Measurements from ENCODE around the gene MXI1. TPM values are rescaled to one million over a fixed set of nuclear protein-coding genes. Genes with fewer than 3 reads are reported as not detected.

The MXI1 gene
- total RNA-seq, 2 experiments from 2014 or later = 11.7 to 22.3 TPM

DNA sequence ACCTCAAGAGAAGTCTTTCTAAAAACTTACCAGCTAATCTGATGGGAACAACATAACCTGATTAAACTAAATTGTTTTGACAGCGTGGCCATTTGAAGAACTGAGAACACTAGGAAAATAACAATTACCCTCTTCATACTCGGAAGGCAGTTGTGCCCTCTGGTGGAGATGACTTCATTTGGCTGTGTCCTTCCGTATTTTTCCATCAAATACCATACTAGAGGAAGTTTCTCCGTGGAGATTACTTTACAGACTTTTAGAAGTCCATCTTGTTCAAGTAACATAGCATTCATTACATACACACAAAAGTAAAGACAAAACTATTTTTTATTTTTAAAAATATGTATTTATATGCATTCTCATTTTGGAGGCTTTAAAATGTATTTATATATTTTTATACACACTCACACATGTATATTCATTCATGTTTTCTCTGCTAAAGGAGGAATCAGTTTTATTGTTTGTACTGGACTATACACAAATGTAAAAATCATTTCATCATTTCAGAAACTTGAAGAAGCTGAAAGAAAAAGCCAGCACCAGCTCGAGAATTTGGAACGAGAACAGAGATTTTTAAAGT lies 72.1 kb downstream of the MXI1 start:
- Histone ChIP-seq H3K4me3 (ENCODE audit: low read depth, low read length, poor library complexity, severe bottlenecking) (peak overlapping the region; percentile 7), H4K20me1 (ENCODE audit: insufficient read depth, low read length) (no peaks in the 10 kb centered on the region), H2AFZ (ENCODE audit: low read length) (peak overlapping the region; percentile 63), H3K36me3 (ENCODE audit: insufficient read depth, low read length) (peaks cover 2% of the 10 kb centered on the region; the same call in 1 of the 2 replicates), H3K27ac (ENCODE audit: low read depth, low read length, poor library complexity, severe bottlenecking) (no peak overlapping the region), H3K9me2 (ENCODE audit: insufficient read depth, low read length) (no peaks in the 10 kb centered on the region), H3K9me3 (ENCODE audit: low read length) (no peaks in the 10 kb centered on the region), H3K79me2 (ENCODE audit: insufficient read depth, low read depth, low read length) (no peaks in the 10 kb centered on the region), H3K4me2 (ENCODE audit: low read length) (peak overlapping the region; percentile 53), H3K4me1 (ENCODE audit: insufficient read depth, low read length, poor library complexity, severe bottlenecking) (peaks cover 21% of the 10 kb centered on the region)
- CTCF ChIA-PET (ENCODE audit: unreplicated experiment) = interaction anchor here (0.9 to 1.1 kb wide), 2 partner anchors 70 to 142 kb away, joined by 3 to 4 read pairs; no protein-coding TSS in a partner anchor
- POLR2A ChIA-PET = interaction anchor here (0.7 to 2.5 kb wide), 7 partner anchors 9 to 309 kb away, joined by 3 to 13 read pairs (median 3); partner anchors contain the start of gene SMNDC1
- DNase-seq (ENCODE audit: low spot score) = peak; percentile 73
- TF ChIP-seq, protein P1, sequence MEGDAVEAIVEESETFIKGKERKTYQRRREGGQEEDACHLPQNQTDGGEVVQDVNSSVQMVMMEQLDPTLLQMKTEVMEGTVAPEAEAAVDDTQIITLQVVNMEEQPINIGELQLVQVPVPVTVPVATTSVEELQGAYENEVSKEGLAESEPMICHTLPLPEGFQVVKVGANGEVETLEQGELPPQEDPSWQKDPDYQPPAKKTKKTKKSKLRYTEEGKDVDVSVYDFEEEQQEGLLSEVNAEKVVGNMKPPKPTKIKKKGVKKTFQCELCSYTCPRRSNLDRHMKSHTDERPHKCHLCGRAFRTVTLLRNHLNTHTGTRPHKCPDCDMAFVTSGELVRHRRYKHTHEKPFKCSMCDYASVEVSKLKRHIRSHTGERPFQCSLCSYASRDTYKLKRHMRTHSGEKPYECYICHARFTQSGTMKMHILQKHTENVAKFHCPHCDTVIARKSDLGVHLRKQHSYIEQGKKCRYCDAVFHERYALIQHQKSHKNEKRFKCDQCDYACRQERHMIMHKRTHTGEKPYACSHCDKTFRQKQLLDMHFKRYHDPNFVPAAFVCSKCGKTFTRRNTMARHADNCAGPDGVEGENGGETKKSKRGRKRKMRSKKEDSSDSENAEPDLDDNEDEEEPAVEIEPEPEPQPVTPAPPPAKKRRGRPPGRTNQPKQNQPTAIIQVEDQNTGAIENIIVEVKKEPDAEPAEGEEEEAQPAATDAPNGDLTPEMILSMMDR (conservative IDR thresholded peaks at IDR 0.05; ENCODE audit: low read length) = peak; percentile 98
- TF ChIP-seq EZH2phosphoT487 (IDR thresholded peaks at IDR 0.05; ENCODE audit: borderline replicate concordance, low read depth, low read length) = no peak
- intact Hi-C loops (cut with micrococcal nuclease; ENCODE audit: unreplicated experiment) = loop anchor here (1.0 to 2.0 kb wide), 3 partner anchors 73 to 395 kb away; partner anchors contain the start of gene MXI1
- no TSS peak for BruUV-seq (replicated peaks)

DNA sequence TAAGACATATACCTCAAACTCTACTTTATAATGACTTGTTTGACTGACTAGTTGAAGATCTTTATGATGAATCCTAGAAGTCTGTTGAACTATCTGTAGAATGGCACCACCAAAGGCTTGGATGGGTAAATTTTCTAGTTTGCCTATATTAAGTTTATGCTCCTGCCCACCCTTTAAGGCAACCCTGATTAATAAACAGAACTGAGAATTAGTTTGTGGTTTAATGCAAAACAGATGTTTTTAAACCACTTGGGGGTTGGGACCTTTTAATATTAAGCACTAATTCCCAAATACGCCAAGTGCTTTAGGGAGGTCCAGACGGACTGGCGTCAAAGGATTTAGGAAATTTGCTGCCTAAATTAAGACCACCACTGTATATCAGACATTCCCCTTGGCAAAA lies 76.9 kb downstream of the MXI1 start:
- BruUV-seq (replicated peaks) = no TSS peak
- Histone ChIP-seq H3K79me2 (ENCODE audit: insufficient read depth, low read depth, low read length) (no peaks in the 10 kb centered on the region), H3K9me3 (ENCODE audit: low read length) (no peaks in the 10 kb centered on the region), H4K20me1 (ENCODE audit: insufficient read depth, low read length) (no peaks in the 10 kb centered on the region), H3K27ac (ENCODE audit: low read depth, low read length, poor library complexity, severe bottlenecking) (no peak overlapping the region), H3K4me1 (ENCODE audit: insufficient read depth, low read length, poor library complexity, severe bottlenecking) (peaks cover 4% of the 10 kb centered on the region), H3K4me3 (ENCODE audit: low read depth, low read length, poor library complexity, severe bottlenecking) (no peak overlapping the region), H3K36me3 (ENCODE audit: insufficient read depth, low read length) (peaks cover 47% of the 10 kb centered on the region), H3K4me2 (ENCODE audit: low read length) (no peak overlapping the region), H2AFZ (ENCODE audit: low read length) (no peak overlapping the region), H3K9me2 (ENCODE audit: insufficient read depth, low read length) (no peaks in the 10 kb centered on the region)
- CTCF ChIA-PET (ENCODE audit: unreplicated experiment) = no interaction called here
- intact Hi-C loops (cut with micrococcal nuclease; ENCODE audit: unreplicated experiment) = no loop called here
- no peak for DNase-seq (ENCODE audit: low spot score)
- POLR2A ChIA-PET = interaction anchor here (0.6 to 1.4 kb wide), 3 partner anchors 17 to 592 kb away, joined by 3 to 7 read pairs (median 3); partner anchors contain the start of gene MXI1
- TF ChIP-seq, protein P1 (conservative IDR thresholded peaks at IDR 0.05; ENCODE audit: low read length) = no peak
- TF ChIP-seq EZH2phosphoT487 (IDR thresholded peaks at IDR 0.05; ENCODE audit: borderline replicate concordance, low read depth, low read length) = no peak

DNA sequence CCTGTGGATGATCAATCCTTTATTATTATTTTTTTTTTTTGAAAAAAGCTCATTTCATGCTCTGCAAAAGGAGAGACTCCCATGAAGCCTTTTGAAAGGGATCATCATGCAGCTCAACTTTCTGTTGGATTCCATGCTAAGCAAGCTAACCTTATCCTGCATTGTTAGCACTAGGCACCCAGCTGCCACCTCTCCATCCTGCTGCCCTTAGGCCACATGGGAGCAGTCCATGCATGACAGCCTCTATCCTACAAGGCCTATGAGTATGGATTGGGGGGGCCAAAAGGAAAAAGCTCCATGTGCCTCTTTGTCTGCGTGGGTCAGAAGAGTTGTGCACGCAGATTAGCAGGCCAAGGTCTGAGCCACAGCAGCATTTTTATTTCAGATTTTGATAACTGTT lies 78.1 kb downstream of the MXI1 start:
- Histone ChIP-seq H3K27ac (ENCODE audit: low read depth, low read length, poor library complexity, severe bottlenecking) (no peak overlapping the region), H3K9me3 (ENCODE audit: low read length) (no peaks in the 10 kb centered on the region), H3K4me2 (ENCODE audit: low read length) (no peak overlapping the region), H3K9me2 (ENCODE audit: insufficient read depth, low read length) (no peaks in the 10 kb centered on the region), H2AFZ (ENCODE audit: low read length) (no peak overlapping the region), H3K36me3 (ENCODE audit: insufficient read depth, low read length) (peaks cover 59% of the 10 kb centered on the region), H3K4me3 (ENCODE audit: low read depth, low read length, poor library complexity, severe bottlenecking) (no peak overlapping the region), H4K20me1 (ENCODE audit: insufficient read depth, low read length) (no peaks in the 10 kb centered on the region), H3K4me1 (ENCODE audit: insufficient read depth, low read length, poor library complexity, severe bottlenecking) (no peaks in the 10 kb centered on the region), H3K79me2 (ENCODE audit: insufficient read depth, low read depth, low read length) (no peaks in the 10 kb centered on the region)
- ChIA-PET CTCF (ENCODE audit: unreplicated experiment) (no interaction called here), POLR2A (interaction anchor here (0.5 to 1.6 kb wide), 15 partner anchors 9 to 219 kb away, joined by 3 to 9 read pairs (median 4); partner anchors contain the start of genes MXI1 and SMNDC1)
- no peak for DNase-seq (ENCODE audit: low spot score)
- no TSS peak for BruUV-seq (replicated peaks)
- intact Hi-C loops (cut with micrococcal nuclease; ENCODE audit: unreplicated experiment) = no loop called here
- TF ChIP-seq, protein P1 (conservative IDR thresholded peaks at IDR 0.05; ENCODE audit: low read length) = no peak
- TF ChIP-seq EZH2phosphoT487 (IDR thresholded peaks at IDR 0.05; ENCODE audit: borderline replicate concordance, low read depth, low read length) = no peak

All from OCI-LY7 (cell line).